Measurements from ENCODE around the gene GALNT15. TPM values are rescaled to one million over a fixed set of nuclear protein-coding genes. Genes with fewer than 3 reads are reported as not detected.

The GALNT15 gene
- total and polyA plus RNA-seq, 2 of the 4 experiments (the other 2 are of a cell fraction) = 12.8 to 19.7 TPM

- Histone ChIP-seq H3K56ac (ENCODE audit: extremely low read depth, insufficient read depth, low read length) (no peak overlapping the region), H2AK9ac (replicated peaks; ENCODE audit: low read depth, low read length, poor library complexity) (no peak overlapping the region), H3K36me3 (ENCODE audit: control insufficient read depth, insufficient read depth, low read length) (no peaks in the 10 kb centered on the region), H2BK5ac (ENCODE audit: low read depth, low read length, poor library complexity, severe bottlenecking) (no peak overlapping the region), H2BK15ac (ENCODE audit: low read depth, low read length) (no peak overlapping the region), H3K23ac (ENCODE audit: low read depth, low read length) (no peak overlapping the region), H3K4me3 (ENCODE audit: insufficient read depth, low read depth, low read length) (no peak overlapping the region), H3K18ac (ENCODE audit: low read depth, low read length) (no peak overlapping the region), H2AK5ac (ENCODE audit: low read depth, low read length) (peak overlapping the region; percentile 67), H2BK20ac (ENCODE audit: low read depth, low read length) (no peak overlapping the region), H3K9me3 (ENCODE audit: control insufficient read depth, insufficient read depth, low read length) (no peaks in the 10 kb centered on the region), H4K91ac (ENCODE audit: insufficient read depth, low read depth, low read length) (peak overlapping the region; percentile 1; the same call in 1 of the 2 replicates), H3K4me1 (ENCODE audit: control insufficient read depth, insufficient read depth, low read length) (peaks cover 18% of the 10 kb centered on the region), H3K27me3 (ENCODE audit: control insufficient read depth, insufficient read depth, low read length) (no peaks in the 10 kb centered on the region), H3K4me2 (ENCODE audit: low read depth, low read length) (no peak overlapping the region), H3K9me1 (ENCODE audit: insufficient read depth, low read length) (peaks cover 20% of the 10 kb centered on the region), H2AFZ (replicated peaks; ENCODE audit: low read length, poor library complexity) (no peak overlapping the region), H4K8ac (ENCODE audit: low read depth in 2 of 2, low read length in 2 of 2) (no peak overlapping the region), H2BK120ac (ENCODE audit: low read depth, low read length) (no peak overlapping the region), H4K5ac (ENCODE audit: low read depth, low read length) (no peak overlapping the region), H4K20me1 (ENCODE audit: insufficient read depth, low read length) (no peaks in the 10 kb centered on the region), H3K9ac (ENCODE audit: low read depth, low read length) (no peak overlapping the region), H3K14ac (replicated peaks; ENCODE audit: low read depth, low read length) (0 out of 2 replicates have a peak overlapping the region, but pooled peaks have one; percentile 8), H3K27ac (ENCODE audit: insufficient read depth, low read length) (no peak overlapping the region), H3K4ac (ENCODE audit: low read depth, low read length) (no peak overlapping the region; the same call in 1 of the 2 replicates), H3K79me1 (ENCODE audit: low read depth in 1 of 2, low read length in 2 of 2) (no peaks in the 10 kb centered on the region)
- dilution Hi-C loops (cut with HindIII; ENCODE audit: low sequenced_read_pairs, unreplicated experiment) (no loop called here), intact Hi-C loops (cut with micrococcal nuclease) (loop anchor here (10.0 kb wide), 1 partner anchor 607 kb away; no protein-coding TSS in a partner anchor), in situ Hi-C loops (cut with MboI; ENCODE audit: low sequenced_read_pairs) (loop anchor here (5.0 to 25.0 kb wide), 3 partner anchors 60 to 605 kb away; no protein-coding TSS in a partner anchor)
- WGBS, 2 experiments (ENCODE audit: extremely low coverage in 2 of 2, insufficient read length in 1 of 2) = 100% methylated on average over 1 of the region's 5 CpGs; no CpG with 5 or more reads in 1 of the 2 experiments
- no peak for DNase-seq
- POLR2A ChIA-PET (ENCODE audit: unreplicated experiment) = no interaction called here
- CTCF ChIA-PET = no interaction called here
- no TSS peak for BruUV-seq (replicated peaks)
- TF ChIP-seq SMC3 (IDR thresholded peaks at IDR 0.05; ENCODE audit: low read depth, low read length) (no peak), MXI1 (IDR thresholded peaks at IDR 0.05; ENCODE audit: borderline replicate concordance, low read depth, low read length) (no peak), RCOR1 (IDR thresholded peaks at IDR 0.05; ENCODE audit: insufficient replicate concordance, low read length) (no peak), RFX5 (IDR thresholded peaks at IDR 0.05; ENCODE audit: low read depth, low read length) (no peak), MAZ (IDR thresholded peaks at IDR 0.05; ENCODE audit: borderline replicate concordance, low read depth, low read length) (no peak), USF2 (IDR thresholded peaks at IDR 0.05; ENCODE audit: low read depth, low read length) (no peak), CHD1 (IDR thresholded peaks at IDR 0.05; ENCODE audit: low read depth, low read length) (no peak)
- ATAC-seq (ENCODE audit: low read depth) = no peak
Measured at GRCh38 chr3:16242177-16242576, 67.7 kb downstream of the GALNT15 start.
